HG03520 (cell line): Measurements from ENCODE around the gene SMIM5.

ENCODE experiments used
- ATAC-seq: cut with Tn5 transposase; IDR thresholded peaks from one replicate; pipeline ENCODE4 v1.9.1; 2021; ENCODE audit warnings: mild to moderate bottlenecking, moderate library complexity; ENCODE audit not compliant: unreplicated experiment

SMIM5 gene

DNA sequence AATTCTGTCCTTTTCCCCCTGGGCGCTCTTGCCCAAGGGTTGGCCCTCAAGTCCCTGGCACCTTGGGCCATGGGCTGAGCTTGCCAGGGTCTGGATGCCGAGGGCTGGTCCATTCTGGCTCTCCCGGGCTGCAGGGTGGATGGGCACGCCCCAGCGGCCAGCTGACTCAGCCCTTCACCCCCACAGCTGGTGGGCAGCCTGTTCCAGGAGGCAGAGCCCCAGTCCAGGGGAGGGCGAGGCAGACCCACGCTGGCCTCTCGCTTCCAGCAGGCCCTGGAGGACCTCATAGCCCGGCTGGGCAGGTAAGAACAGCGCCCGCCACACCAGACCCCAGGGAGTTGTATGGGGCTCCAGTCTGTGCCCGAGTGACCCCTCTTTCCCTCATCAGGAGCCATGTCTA is 30.6 kb upstream of the SMIM5 start:
- ATAC-seq, result no peak

GRCh38 chr17:75603123-75603522 is 30.1 kb upstream of the SMIM5 start:
- no peak for ATAC-seq

DNA sequence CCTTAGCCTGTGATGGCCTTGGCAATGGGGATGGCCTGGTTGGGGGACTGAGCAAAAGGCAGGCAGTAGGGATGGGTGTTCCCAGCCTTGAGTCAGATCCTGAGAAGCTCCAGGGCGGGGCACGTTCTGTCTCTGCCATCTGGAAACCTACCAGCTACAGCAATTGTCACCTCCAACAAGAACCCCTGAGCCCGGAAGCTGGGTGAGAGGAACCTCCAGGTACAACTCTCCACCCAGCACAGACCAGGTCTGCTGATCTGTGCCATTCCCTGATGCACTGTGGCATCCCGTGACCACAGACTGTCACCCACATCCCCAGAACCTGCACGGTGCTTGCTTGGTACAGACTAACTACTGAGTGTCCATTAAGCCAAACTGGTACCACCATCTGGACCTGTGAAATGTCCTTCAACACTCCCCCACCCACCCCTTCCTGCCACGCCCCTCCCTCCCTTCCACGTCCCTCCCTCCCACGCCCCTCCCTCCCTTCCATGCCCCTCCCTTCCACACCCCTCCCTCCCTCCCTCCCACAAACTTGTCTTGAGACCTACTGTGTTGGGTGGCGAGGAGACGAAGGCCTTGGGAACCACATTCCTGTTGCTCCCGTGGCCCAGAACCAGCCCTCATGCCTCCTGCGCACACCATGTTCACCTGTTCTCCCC is 29.1 kb upstream of the SMIM5 start:
- ATAC-seq, result no peak

- no peak for ATAC-seq
These were observed 27.4 kb upstream of the SMIM5 start for GRCh38 chr17:75605790-75606189.

DNA sequence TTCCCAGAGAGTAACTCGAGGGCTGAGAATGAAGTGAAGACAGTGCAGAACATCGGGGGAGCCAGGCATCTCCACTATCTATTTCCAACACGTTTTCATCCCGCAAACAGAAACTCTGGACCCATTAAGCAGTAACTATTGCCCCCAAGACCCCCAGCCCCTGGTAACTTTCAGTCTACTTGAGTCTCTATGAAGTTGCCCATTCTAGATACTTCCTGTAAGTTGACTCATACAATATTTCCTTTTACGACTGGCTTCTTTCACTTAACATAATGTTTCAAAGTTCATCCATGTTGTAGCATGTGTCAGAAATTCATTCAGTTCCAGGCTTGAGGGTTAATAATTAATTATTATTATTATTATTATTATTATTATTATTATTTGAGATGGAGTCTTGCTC is 26.1 kb upstream of the SMIM5 start:
- ATAC-seq, result no peak

DNA sequence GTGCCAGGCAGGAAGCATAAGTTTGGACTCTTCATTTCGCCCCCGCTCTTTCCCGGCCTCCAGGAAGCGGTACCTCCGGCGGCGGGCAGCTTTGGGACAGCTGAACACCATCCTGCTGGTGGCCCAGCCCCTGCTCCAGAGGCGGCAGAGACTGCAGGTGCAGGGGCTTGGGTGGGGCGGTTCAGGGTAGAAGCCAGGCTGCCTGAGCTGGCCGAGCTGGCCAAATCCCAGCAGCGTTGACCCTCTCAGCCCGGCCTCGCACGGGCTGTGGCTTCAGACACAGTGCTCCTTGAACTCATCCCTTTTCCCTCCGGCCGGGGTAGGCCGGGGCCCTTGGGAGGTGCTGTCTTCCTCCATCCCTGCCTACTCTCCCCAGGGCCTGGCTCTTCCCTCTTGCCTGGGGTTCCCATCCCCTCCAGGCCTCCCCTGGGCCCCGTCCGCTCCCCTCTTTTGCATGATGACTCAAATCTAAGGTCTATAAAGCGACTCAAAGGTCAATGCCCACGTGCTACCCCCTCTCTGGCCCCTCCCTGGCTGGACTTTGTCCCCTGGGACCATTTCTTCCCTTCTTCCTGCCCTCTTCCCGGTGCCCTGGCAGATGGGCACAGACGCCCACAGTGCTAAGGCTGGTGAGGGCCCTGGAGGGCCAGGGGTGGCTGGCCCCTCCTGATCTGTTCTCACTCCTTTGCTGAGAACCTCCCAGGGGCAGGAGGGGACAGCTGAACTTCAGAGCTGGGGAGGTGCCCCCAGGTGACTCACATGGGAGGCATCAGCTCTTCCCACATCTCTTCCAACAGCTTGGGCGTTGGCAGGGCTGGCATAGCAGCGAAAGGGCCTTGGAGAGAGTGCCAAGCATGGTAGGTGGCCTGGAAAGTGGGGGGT is 22.9 kb upstream of the SMIM5 start:
- no peak for ATAC-seq

DNA sequence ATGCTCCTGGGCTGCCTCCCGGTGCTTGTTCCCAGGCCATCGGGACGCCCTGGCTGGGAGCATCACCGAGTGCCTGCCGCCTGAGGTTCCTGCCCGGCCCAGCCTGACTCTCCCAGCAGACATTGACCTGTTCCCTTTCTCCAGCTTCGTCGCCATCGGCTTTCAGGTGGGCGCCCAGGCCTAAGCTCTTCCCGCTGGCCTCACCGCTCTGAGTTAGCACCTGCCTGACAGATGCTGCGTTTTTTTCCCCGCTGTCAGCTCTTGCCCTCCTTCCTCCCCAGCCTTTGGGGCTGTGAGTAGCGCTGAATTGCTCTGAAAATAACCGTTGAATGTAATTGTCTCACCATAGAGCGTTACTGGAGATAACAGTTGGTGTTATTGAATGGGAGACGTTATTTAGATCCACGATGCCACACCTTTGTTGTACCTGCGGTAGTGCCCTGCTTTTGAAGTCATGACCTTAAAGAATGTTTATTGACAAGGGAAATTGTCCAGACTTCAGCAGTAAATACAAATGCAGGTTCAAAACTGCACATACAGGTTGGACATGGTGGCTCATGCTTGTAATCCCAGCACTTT is 21.3 kb upstream of the SMIM5 start:
- ATAC-seq, result no peak

DNA sequence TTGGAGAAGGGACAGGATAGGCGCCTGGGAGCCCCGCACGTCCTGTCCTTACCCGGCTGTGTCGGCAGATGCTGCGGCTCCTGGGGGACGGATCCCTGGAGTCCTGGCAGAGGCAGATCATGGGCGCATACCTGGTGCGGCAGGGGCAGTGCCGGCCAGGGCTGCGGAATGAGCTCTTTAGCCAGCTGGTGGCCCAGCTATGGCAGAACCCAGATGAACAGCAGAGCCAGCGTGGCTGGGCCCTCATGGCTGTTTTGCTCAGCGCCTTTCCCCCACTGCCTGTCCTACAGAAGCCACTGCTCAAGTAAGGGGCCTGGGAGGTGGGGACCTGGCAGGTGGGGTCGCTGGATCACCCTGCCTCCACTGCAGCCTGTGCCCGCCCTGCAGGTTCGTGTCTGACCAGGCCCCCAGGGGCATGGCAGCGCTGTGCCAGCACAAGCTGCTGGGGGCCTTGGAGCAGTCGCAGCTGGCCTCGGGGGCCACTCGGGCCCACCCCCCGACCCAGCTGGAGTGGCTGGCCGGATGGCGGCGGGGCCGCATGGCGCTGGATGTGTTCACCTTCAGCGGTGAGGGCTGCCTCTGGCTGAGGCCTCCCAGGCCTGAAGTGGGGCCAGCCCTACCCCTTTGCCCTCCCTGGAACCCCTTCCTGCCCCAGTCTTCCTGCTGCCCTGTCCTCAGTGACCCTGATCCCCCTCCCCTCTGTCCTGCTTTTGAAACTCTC is 20.2 kb upstream of the SMIM5 start:
- no peak for ATAC-seq

DNA sequence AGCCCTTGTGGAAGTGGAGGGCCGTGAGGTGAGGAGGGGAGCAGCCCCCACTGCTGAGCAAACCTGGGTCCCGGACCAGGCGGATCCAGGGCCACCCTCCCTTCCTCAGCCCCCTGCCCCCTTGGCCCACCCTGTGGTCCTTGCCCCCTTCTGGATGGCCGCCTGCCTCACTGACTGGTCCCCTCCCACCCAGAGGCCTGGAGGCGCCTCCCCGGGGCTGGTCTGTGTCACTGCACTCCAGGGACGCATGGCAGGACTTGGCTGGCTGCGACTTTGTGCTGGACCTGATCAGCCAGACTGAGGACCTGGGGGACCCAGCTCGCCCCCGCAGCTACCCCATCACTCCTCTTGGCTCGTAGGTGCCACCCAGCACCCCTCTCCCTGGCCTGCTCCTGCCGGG is 19.2 kb upstream of the SMIM5 start:
- ATAC-seq, result no peak

- ATAC-seq, result no peak
These were observed 18.5 kb upstream of the SMIM5 start for GRCh38 chr17:75614556-75615270.

DNA sequence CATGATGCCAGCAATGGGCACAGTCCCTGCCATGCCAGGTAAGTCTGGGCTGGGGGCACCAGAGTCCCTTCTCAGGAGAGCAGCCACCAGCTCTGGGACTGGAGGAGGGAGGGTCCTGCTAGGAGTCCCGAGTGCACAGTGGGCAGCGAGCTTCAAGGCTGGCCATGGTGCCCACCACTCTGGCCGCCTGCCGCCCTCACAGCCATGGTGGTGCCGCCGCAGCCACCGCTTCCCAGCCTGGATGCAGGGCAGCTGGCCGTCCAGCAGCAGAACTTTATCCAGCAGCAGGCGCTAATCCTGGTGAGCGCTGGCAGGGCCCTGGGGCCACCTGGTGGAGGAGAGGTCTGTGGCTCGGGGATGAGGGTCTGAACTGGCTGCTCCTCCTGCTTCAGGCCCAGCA is 17.9 kb upstream of the SMIM5 start:
- ATAC-seq, result no peak

DNA sequence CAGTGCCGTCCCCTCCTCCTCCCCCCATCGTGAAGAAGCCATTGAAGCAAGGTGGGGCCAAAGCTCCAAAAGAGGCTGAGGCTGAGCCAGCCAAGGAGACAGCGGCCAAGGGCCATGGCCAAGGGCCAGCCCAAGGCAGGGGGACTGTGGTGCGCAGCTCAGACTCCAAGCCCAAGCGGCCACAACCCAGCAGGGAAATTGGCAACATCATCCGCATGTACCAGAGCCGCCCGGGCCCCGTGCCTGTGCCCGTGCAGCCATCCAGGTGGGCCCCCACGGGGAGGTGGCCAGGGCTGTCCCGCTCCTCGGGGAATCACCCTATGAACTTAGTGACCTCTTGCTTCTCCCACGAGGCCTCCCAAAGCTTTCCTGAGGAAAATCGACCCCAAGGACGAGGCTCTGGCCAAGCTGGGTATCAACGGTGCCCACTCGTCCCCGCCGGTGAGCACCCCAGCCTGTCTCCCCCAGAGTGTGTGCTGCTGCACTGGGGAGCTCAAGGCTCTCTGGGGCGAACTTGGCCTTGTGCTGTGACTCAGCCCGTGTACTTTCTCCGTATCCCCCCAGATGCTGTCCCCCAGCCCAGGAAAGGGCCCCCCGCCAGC is 16.6 kb upstream of the SMIM5 start:
- ATAC-seq, result no peak

DNA sequence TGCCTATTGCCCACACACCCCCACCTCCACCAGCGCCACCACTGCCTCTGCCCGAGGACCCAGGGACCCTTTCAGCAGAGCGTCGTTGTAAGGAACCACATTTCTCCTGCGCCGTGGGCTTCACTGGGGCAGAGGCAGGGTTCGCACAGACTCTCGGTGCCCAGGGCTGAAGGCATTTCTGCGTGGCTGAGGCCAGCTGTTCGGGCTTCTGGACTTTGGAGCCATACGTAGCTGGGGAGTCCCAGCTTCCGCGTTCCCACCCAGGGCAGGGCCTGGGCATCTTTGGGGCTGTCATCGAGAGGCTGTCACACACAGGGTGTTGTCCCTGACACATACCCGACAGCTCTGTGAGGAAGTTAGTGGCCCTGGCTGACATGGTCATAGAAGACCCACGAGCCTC is 16.0 kb upstream of the SMIM5 start:
- no peak for ATAC-seq

- no peak for ATAC-seq
These were observed 15.6 kb upstream of the SMIM5 start for GRCh38 chr17:75617675-75618074.

- no peak for ATAC-seq
These were observed 13.5 kb upstream of the SMIM5 start for GRCh38 chr17:75619506-75620431.

- ATAC-seq, result no peak
These were observed 11.7 kb upstream of the SMIM5 start for GRCh38 chr17:75621489-75621888.

DNA sequence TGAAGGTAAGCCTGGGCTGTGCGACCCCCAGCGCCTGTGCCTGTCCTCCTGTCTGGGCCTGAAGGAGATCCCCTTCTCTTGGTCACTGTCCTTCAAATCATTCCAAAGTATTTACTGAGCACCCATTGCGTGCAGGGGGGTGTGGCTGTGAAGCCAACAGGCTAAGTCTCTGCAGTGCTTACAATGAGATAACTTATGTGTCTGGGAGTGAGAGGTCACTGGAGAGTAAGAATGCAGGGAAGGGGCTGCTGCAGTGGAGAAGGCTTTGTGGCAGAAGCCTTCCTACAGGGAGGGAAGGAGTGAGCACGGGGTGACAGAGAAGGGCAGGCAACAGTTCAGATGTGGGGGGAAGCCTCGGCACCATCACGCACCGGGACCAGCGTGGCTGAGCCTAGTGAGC is 11.2 kb upstream of the SMIM5 start:
- no peak for ATAC-seq

- ATAC-seq, result no peak
These were observed 10.4 kb upstream of the SMIM5 start for GRCh38 chr17:75622771-75623273.

GRCh38 chr17:75623386-75623785 is 9.8 kb upstream of the SMIM5 start:
- ATAC-seq, result no peak
